ENCODE results near the gene ATP6AP1.

ATP6AP1 gene

DNA sequence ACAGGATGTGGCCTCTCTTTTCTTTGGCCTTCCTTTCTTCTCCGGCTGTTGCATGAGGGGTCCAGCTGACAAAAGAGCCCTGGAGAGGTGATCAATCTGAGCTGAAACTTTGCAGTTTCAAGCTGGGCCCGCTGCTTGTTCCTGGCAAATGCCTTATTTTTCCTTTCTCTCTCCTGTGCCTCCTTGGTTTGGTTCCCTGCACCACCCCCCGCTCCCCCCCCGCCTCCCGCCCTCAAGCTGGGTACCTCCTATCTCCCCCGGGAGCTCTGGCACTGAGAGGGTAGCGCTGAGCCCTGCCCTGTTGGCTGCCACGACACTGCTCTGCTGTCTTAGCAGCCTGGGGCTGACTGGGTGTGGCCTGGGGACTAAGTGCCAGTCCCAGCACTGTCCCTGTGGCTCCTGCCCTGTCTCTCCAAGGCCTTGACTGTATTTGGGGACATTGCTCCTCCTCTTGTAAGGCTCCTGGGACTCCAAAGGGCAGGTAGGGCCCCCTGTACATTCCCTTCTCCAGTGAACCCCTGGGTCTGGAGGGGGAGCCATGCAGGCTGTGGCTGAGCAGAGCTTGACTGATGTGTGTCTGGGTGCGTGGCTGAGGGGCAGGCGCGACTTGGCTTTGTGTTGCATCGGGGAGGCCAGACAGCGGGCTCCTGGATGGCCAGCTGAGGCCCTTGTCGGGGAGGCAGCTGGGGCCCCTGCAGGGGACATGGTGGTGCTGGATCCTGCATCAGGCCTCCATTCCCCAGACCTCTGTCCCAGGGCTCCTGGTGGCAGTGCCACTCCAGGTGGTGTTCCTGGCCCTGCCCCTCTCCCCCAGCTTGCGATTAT, 30.7 kb downstream of the ATP6AP1 start:
- H3K9ac ChIP-seq (ENCODE audit: low read depth, low read length, poor library complexity), result peak overlapping the region; percentile 88
- no peak overlapping the region for H3K18ac ChIP-seq (ENCODE audit: low read length)
- WGBS, 2 donors (ENCODE audit: extremely low coverage in 2 of 2, insufficient read length in 2 of 2, insufficient replicate concordance in 1 of 2), result no CpG with 5 or more reads among the region's 15 CpGs
- no peak overlapping the region for H2BK15ac ChIP-seq (ENCODE audit: low read length)
- peak overlapping the region; percentile 21 for H3K14ac ChIP-seq (ENCODE audit: low read length)
- no peak overlapping the region for H2AK5ac ChIP-seq (ENCODE audit: low read depth, low read length)
- H2BK120ac ChIP-seq (ENCODE audit: low read depth, low read length), result no peak overlapping the region
- H3K4me3 ChIP-seq (ENCODE audit: low read length in 2 of 2), result peak overlapping the region; percentile 74 to 96
- H3K23ac ChIP-seq (ENCODE audit: low read depth, low read length, poor library complexity), result no peak overlapping the region
- H4K8ac ChIP-seq (ENCODE audit: low read depth, low read length), result no peak overlapping the region
- H3K4ac ChIP-seq (ENCODE audit: low read length), result no peak overlapping the region
- peaks cover 3 to 7% of the 10 kb centered on the region in 2 donors for H3K4me1 ChIP-seq (ENCODE audit: control insufficient read depth in 2 of 2, insufficient read depth in 1 of 2, low read depth in 1 of 2, low read length in 2 of 2)
- H4K91ac ChIP-seq (ENCODE audit: low read depth, low read length, poor library complexity), result no peak overlapping the region
- no peak for DNase-seq (ENCODE audit: low spot score)
- no peak overlapping the region for H3K27ac ChIP-seq (replicated peaks; ENCODE audit: low read length)
- H2BK5ac ChIP-seq (ENCODE audit: low read length), result peak overlapping the region; percentile 66
- H3K4me2 ChIP-seq (ENCODE audit: insufficient read depth, low read length, poor library complexity, severe bottlenecking), result peak overlapping the region; percentile 83
- H3K79me1 ChIP-seq (ENCODE audit: low read depth, low read length), result peaks cover 1% of the 10 kb centered on the region
- H2AFZ ChIP-seq (ENCODE audit: low read length), result no peak overlapping the region
- no peaks in the 10 kb centered on the region for H3K9me3 ChIP-seq (replicated peaks in 1 of 2; ENCODE audit: control insufficient read depth in 2 of 2, insufficient read depth in 1 of 2, low read depth in 1 of 2, low read length in 2 of 2)
- no peak overlapping the region for H2BK12ac ChIP-seq (ENCODE audit: low read length)
- H3K36me3 ChIP-seq (replicated peaks in 1 of 2; ENCODE audit: control insufficient read depth in 2 of 2, insufficient read depth in 2 of 2, low read length in 2 of 2), result peaks cover 8 to 29% of the 10 kb centered on the region in 2 donors
- no peaks in the 10 kb centered on the region for H3K27me3 ChIP-seq (ENCODE audit: control insufficient read depth in 3 of 3, insufficient read depth in 3 of 3, low read depth in 1 of 3, low read length in 3 of 3)

DNA sequence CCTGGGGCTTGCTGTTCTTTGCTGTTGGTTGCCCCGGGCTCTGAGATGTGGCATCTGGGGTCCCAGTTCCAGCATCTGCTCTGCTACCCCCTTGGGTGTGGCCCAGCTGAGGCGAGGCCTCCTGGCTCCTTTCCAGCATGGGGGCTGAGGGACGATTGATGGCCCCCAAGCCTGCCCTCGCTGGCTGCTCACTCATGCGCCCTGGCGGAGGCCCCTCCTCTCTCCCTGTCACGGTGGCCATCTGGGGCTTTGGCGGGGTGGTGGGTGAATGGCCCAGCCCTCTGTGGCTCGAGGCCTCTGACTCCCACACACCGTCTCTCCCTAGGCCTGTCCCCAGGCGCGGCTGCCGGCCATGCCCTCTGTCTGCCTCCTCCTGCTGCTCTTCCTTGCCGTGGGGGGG, 31.4 kb downstream of the ATP6AP1 start:
- no peak overlapping the region for H3K4ac ChIP-seq (ENCODE audit: low read length)
- H3K27ac ChIP-seq (replicated peaks; ENCODE audit: low read length), result no peak overlapping the region
- H3K14ac ChIP-seq (ENCODE audit: low read length), result no peak overlapping the region
- H2BK5ac ChIP-seq (ENCODE audit: low read length), result no peak overlapping the region
- H3K9ac ChIP-seq (ENCODE audit: low read depth, low read length, poor library complexity), result peak overlapping the region; percentile 44
- WGBS, 2 donors (ENCODE audit: extremely low coverage in 2 of 2, insufficient read length in 2 of 2, insufficient replicate concordance in 1 of 2), result no CpG with 5 or more reads among the region's 14 CpGs
- H4K91ac ChIP-seq (ENCODE audit: low read depth, low read length, poor library complexity), result no peak overlapping the region
- H2BK120ac ChIP-seq (ENCODE audit: low read depth, low read length), result no peak overlapping the region
- H2AFZ ChIP-seq (ENCODE audit: low read length), result no peak overlapping the region
- no peaks in the 10 kb centered on the region for H3K27me3 ChIP-seq (ENCODE audit: control insufficient read depth in 3 of 3, insufficient read depth in 3 of 3, low read depth in 1 of 3, low read length in 3 of 3)
- H4K8ac ChIP-seq (ENCODE audit: low read depth, low read length), result no peak overlapping the region
- DNase-seq (ENCODE audit: low spot score), result no peak
- H2BK12ac ChIP-seq (ENCODE audit: low read length), result no peak overlapping the region
- no peak overlapping the region for H2BK15ac ChIP-seq (ENCODE audit: low read length)
- peaks cover 8 to 34% of the 10 kb centered on the region in 2 donors for H3K36me3 ChIP-seq (replicated peaks in 1 of 2; ENCODE audit: control insufficient read depth in 2 of 2, insufficient read depth in 2 of 2, low read length in 2 of 2)
- no peak overlapping the region for H3K23ac ChIP-seq (ENCODE audit: low read depth, low read length, poor library complexity)
- no peak overlapping the region for H2AK5ac ChIP-seq (ENCODE audit: low read depth, low read length)
- no peaks in the 10 kb centered on the region for H3K9me3 ChIP-seq (replicated peaks in 1 of 2; ENCODE audit: control insufficient read depth in 2 of 2, insufficient read depth in 1 of 2, low read depth in 1 of 2, low read length in 2 of 2)
- peak overlapping the region in 1 of 2 donors; percentile 74 for H3K4me3 ChIP-seq (ENCODE audit: low read length in 2 of 2)
- no peak overlapping the region for H3K4me2 ChIP-seq (ENCODE audit: insufficient read depth, low read length, poor library complexity, severe bottlenecking)
- H3K79me1 ChIP-seq (ENCODE audit: low read depth, low read length), result peaks cover 1% of the 10 kb centered on the region
- H3K18ac ChIP-seq (ENCODE audit: low read length), result no peak overlapping the region
- peaks cover 3 to 7% of the 10 kb centered on the region in 2 donors for H3K4me1 ChIP-seq (ENCODE audit: control insufficient read depth in 2 of 2, insufficient read depth in 1 of 2, low read depth in 1 of 2, low read length in 2 of 2)

DNA sequence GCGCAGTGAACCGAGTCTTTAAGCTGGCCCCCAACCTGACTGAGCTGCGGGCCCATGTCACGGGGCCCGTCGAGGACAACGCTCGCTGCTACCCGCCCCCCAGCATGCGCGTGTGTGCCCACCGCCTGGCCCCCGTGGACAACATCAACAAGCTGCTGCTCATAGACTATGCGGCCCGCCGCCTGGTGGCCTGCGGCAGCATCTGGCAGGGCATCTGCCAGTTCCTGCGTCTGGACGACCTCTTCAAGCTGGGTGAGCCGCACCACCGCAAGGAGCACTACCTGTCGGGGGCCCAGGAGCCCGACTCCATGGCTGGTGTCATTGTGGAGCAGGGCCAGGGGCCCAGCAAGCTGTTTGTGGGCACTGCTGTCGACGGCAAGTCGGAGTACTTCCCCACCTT, 31.8 kb downstream of the ATP6AP1 start:
- Histone ChIP-seq H3K27ac (replicated peaks; ENCODE audit: low read length) (no peak overlapping the region), H3K4me1 (ENCODE audit: control insufficient read depth in 2 of 2, insufficient read depth in 1 of 2, low read depth in 1 of 2, low read length in 2 of 2) (peaks cover 3 to 7% of the 10 kb centered on the region in 2 donors), H4K8ac (ENCODE audit: low read depth, low read length) (no peak overlapping the region), H2BK12ac (ENCODE audit: low read length) (no peak overlapping the region), H3K27me3 (ENCODE audit: control insufficient read depth in 3 of 3, insufficient read depth in 3 of 3, low read depth in 1 of 3, low read length in 3 of 3) (no peaks in the 10 kb centered on the region), H3K9ac (ENCODE audit: low read depth, low read length, poor library complexity) (no peak overlapping the region), H2BK120ac (ENCODE audit: low read depth, low read length) (no peak overlapping the region), H3K14ac (ENCODE audit: low read length) (no peak overlapping the region), H3K9me3 (replicated peaks in 1 of 2; ENCODE audit: control insufficient read depth in 2 of 2, insufficient read depth in 1 of 2, low read depth in 1 of 2, low read length in 2 of 2) (no peaks in the 10 kb centered on the region), H3K36me3 (replicated peaks in 1 of 2; ENCODE audit: control insufficient read depth in 2 of 2, insufficient read depth in 2 of 2, low read length in 2 of 2) (peaks cover 8 to 39% of the 10 kb centered on the region in 2 donors), H3K4ac (ENCODE audit: low read length) (no peak overlapping the region), H2AFZ (ENCODE audit: low read length) (no peak overlapping the region), H2BK15ac (ENCODE audit: low read length) (no peak overlapping the region), H3K4me2 (ENCODE audit: insufficient read depth, low read length, poor library complexity, severe bottlenecking) (no peak overlapping the region), H3K23ac (ENCODE audit: low read depth, low read length, poor library complexity) (no peak overlapping the region), H2AK5ac (ENCODE audit: low read depth, low read length) (no peak overlapping the region), H4K91ac (ENCODE audit: low read depth, low read length, poor library complexity) (no peak overlapping the region), H3K4me3 (ENCODE audit: low read length in 2 of 2) (no peak overlapping the region), H2BK5ac (ENCODE audit: low read length) (no peak overlapping the region), H3K79me1 (ENCODE audit: low read depth, low read length) (peaks cover 1% of the 10 kb centered on the region), H3K18ac (ENCODE audit: low read length) (no peak overlapping the region)
- no CpG with 5 or more reads among the region's 26 CpGs for WGBS, 2 donors (ENCODE audit: extremely low coverage in 2 of 2, insufficient read length in 2 of 2, insufficient replicate concordance in 1 of 2)
- no peak for DNase-seq (ENCODE audit: low spot score)

DNA sequence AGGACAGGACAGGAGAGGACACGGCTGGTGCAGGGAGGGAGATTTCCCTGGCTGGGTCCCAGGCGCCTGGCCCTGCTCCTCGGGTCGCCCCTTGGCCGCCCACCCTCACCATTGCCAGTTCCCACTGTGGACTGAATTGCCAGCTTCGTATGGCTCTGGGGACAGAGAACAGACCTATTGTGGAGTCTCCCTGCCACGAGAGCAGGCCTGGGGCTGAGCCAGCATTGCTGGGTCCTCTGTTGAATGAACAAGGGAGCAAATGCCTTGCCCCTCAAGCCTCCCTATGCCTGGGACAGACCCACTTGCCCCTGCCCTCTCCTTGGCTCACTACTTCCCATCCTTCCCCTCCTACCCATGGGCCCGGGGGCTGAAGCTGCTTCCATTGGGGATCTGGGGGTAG, 33.9 kb downstream of the ATP6AP1 start:
- H3K23ac ChIP-seq (ENCODE audit: low read depth, low read length, poor library complexity), result no peak overlapping the region
- no peaks in the 10 kb centered on the region for H3K9me3 ChIP-seq (replicated peaks in 1 of 2; ENCODE audit: control insufficient read depth in 2 of 2, insufficient read depth in 1 of 2, low read depth in 1 of 2, low read length in 2 of 2)
- H2AFZ ChIP-seq (ENCODE audit: low read length), result no peak overlapping the region
- H3K27me3 ChIP-seq (ENCODE audit: control insufficient read depth in 3 of 3, insufficient read depth in 3 of 3, low read depth in 1 of 3, low read length in 3 of 3), result no peaks in the 10 kb centered on the region
- no peak for DNase-seq (ENCODE audit: low spot score)
- H4K8ac ChIP-seq (ENCODE audit: low read depth, low read length), result no peak overlapping the region
- peaks cover 1% of the 10 kb centered on the region for H3K79me1 ChIP-seq (ENCODE audit: low read depth, low read length)
- no peak overlapping the region for H3K27ac ChIP-seq (replicated peaks; ENCODE audit: low read length)
- H3K4me1 ChIP-seq (ENCODE audit: control insufficient read depth in 2 of 2, insufficient read depth in 1 of 2, low read depth in 1 of 2, low read length in 2 of 2), result peaks cover 3 to 7% of the 10 kb centered on the region in 2 donors
- no peak overlapping the region for H3K4me2 ChIP-seq (ENCODE audit: insufficient read depth, low read length, poor library complexity, severe bottlenecking)
- H3K36me3 ChIP-seq (replicated peaks in 1 of 2; ENCODE audit: control insufficient read depth in 2 of 2, insufficient read depth in 2 of 2, low read length in 2 of 2), result peaks cover 8 to 51% of the 10 kb centered on the region in 2 donors
- no peak overlapping the region for H3K4me3 ChIP-seq (ENCODE audit: low read length in 2 of 2)
- H4K91ac ChIP-seq (ENCODE audit: low read depth, low read length, poor library complexity), result no peak overlapping the region
- no peak overlapping the region for H3K14ac ChIP-seq (ENCODE audit: low read length)
- no CpG with 5 or more reads among the region's 8 CpGs for WGBS, 2 donors (ENCODE audit: extremely low coverage in 2 of 2, insufficient read length in 2 of 2, insufficient replicate concordance in 1 of 2)
- no peak overlapping the region for H2BK5ac ChIP-seq (ENCODE audit: low read length)
- no peak overlapping the region for H2BK120ac ChIP-seq (ENCODE audit: low read depth, low read length)
- H3K18ac ChIP-seq (ENCODE audit: low read length), result no peak overlapping the region
- H2AK5ac ChIP-seq (ENCODE audit: low read depth, low read length), result no peak overlapping the region
- H3K4ac ChIP-seq (ENCODE audit: low read length), result no peak overlapping the region
- no peak overlapping the region for H3K9ac ChIP-seq (ENCODE audit: low read depth, low read length, poor library complexity)
- no peak overlapping the region for H2BK12ac ChIP-seq (ENCODE audit: low read length)
- H2BK15ac ChIP-seq (ENCODE audit: low read length), result no peak overlapping the region

All from neuronal stem cell (in vitro differentiated cells).